ENCODE measurements around the gene LCN1.
"Not testable (repeated sequence)": the region's sequence is repeated elsewhere in the genome, so short reads cannot be mapped to it uniquely, and the experiment has no call there.

LCN1 gene

GRCh38 chr9:135524130-135524861, 3.1 kb downstream of the LCN1 start:
- DNase-seq, result no peak

DNA sequence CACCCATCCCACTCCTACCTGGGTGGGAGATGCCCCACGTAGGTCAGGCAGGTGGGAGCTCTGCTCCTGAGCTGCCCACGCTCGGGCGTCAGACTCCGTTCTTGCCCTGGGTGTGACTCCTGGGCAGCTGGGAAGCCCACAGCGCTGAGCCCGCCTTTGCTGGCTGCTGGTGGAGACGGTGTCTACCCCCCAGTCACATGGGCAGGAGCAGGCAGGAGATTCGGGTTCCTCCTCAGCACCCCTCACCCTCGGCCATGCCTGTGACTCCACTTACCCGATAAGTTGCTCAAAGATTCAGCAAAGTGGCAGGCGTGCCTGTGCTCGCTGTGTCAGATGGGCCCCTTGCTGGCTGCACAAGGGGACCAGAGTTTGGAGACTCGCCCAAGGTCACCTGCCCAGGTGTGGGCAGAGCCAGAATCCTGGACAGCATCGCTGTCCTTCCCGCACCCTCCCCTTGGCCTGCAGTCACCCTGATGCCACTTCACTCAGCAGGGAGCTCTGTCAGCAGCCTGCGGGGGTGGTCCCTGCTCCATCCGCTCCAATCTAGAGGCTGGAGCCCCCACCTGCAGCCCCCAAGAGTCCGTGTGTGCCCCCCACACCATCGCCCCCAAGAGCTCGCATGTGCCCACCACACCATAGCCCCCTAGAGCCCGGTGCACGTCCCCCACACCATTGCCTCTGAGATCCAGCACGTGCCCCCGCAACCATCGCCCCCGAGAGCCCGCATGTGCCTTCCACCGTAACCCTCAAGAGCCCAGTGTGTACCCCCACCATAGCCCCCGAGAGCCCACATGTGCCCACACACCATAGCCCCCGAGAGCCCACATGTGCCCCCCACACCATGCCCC, 4.2 kb downstream of the LCN1 start:
- no peak for DNase-seq

DNA sequence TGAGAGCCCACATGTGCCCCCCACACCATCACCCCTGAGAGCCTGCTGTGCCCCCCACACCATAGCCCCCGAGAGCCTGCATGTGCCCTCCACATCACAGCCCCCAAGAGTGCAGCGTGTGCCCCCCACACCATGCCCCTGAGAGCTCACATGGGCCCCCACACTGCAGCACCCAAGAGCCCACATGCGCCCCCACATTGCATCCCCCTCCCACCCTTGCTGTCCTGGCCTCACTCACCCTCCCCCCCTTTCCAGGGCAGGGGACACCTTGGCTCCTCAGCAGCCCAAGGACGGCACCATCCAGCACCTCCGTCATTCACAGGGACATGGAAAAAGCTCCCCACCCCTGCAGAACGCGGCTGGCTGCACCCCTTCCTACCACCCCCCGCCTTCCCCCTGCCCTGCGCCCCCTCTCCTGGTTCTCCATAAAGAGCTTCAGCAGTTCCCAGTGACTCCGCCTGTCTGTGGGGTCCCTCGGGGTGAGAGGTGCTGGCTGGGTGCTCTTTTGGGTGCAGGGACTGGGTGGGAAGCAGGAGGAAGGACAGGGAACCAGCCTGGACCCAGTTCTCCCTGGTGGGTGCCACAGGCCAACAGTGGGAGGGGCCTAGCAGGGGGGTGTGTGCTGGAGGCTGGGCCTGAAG, 5.0 kb downstream of the LCN1 start:
- no peak for DNase-seq

GRCh38 chr9:135526730-135527571, 5.7 kb downstream of the LCN1 start:
- no peak for DNase-seq

- DNase-seq, result not testable (repeated sequence)
Measured at GRCh38 chr9:135528842-135529435, 7.7 kb downstream of the LCN1 start.

DNA sequence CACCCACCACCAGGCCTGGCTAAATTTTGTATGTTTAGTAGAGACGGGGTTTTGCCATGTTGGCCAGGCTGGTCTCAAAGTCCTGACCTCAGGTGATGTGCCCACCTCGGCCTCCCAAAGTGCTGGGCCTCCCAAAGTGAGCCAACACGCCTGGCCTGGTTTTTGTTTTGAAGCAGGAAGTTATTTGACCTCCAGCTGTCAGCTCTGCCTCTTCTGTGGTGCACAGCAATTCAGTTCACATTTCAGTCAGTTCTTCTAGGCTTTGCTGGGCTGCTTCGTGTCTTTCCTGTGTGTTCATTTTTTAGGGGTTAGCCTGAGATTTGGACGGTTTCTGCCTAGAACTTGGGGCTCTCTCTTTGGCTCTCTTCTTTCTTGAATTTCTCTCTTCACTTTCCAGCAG, 8.9 kb downstream of the LCN1 start:
- no peak for DNase-seq

DNA sequence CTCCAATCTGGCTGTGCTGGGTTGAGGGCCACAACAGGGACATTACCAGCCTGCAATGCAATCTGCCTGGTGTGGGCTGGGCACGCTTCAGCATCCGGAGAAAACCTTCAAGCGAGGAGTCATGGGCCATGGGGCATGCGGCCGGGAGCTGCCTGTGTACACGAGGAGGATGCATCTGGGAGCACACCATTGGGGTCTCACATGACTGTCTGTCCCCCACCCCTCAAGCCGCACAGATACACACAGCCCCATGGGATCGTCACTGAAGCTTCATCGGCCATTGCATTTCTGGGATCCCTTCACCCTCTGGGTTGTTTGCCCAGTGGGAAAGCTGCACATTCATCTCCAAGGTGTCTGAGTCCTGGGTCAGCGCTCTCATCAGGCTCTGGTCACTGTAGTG, 9.9 kb downstream of the LCN1 start:
- no peak for DNase-seq

DNA sequence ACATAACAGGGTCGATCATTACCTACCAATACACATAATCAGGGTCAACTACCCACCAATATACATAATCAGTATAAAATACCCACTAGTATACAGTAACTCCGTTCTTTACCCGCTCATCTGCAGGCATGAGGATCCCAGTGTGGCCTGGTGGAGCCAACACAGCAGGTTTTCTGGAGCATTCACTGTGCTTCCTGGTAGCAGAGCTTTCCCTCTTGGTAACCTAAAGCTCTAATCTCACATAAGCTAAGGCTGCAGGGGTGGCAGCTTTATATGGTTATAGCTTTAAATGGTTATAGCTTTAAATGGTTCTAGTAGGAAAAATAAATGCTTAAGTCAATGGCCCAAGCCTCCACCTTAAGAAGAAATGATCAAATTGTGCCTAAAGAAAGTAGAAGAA, 11.9 kb downstream of the LCN1 start:
- no peak for DNase-seq

DNA sequence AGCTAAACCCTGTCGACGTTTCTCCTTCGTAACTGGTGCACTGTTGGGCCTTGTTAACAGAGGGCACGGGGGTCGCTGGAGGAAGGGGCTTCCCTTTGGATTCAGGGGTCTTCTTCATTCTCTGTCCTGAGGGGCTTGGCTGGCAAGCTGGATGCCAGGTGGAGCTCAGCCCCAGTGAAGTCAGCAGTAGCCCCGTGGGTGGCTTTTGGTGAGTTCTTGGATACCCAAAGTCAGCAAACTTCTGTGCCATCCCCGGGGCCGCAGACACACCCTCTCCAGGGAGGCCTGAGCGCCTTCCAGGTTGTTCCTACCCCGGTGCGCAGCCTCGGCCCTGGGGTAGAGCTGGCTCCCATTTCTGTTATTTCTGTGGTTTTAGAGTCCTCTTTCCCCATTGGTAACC, 12.4 kb downstream of the LCN1 start:
- no peak for DNase-seq

- DNase-seq, result not testable (repeated sequence)
Measured at GRCh38 chr9:135534192-135534711, 13.0 kb downstream of the LCN1 start.

- DNase-seq, result not testable (repeated sequence)
Measured at GRCh38 chr9:135534826-135535225, 13.6 kb downstream of the LCN1 start.

DNA sequence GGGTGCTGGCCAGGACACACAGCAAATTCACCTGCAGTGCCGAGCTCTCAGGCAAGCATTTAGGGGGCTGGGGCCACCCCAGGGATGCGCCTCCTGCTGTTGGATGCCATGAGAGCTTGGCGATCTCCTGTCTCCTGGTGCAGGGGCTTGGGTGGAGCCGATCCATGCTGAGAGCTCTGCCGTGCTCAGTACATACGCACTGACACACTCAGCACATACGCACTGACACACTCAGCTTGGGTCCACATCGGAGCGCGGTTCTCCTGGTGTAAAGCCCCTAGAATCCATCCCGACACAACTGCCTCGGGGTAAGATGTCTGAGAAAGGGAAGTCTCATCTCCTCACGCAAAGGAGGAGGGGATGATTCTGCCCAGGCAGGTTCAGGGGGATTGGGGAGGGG, 14.4 kb downstream of the LCN1 start:
- not testable (repeated sequence) for DNase-seq

DNA sequence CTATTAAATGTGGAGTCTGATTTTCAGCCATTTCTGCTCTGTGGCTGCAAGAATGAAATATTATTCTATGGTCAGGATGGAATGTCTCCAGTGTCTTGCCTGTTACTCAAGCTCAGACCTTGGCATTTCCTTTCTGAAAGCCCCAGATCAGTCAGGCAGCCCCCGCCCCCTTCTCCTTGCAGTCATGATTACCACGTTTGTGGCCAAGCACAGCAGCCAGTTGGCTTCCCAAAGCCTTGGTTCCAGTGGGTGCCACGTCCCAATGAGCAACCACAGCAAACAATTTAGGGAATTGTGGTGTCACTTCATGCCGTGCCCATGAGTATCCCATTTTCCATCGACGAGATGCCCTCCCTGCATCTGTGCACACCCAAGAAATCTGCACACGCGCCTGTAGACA, 15.0 kb downstream of the LCN1 start:
- DNase-seq, result peak; percentile 65

- not testable (repeated sequence) for DNase-seq
Measured at GRCh38 chr9:135543262-135543894, 22.1 kb downstream of the LCN1 start.

- DNase-seq, result no peak
Measured at GRCh38 chr9:135544981-135545635, 23.9 kb downstream of the LCN1 start.

- not testable (repeated sequence) for DNase-seq
Measured at GRCh38 chr9:135545646-135546176, 24.5 kb downstream of the LCN1 start, which contains the start of gene OBP2A. Gene OBP2A, plus strand, starts transcription at chr9:135546126. Its CDS starts 55 bp downstream, at chr9:135546181.

- not testable (repeated sequence) for DNase-seq
Measured at GRCh38 chr9:135546792-135547617, 25.8 kb downstream of the LCN1 start.

- no peak for DNase-seq
Measured at GRCh38 chr9:135547756-135548736, 26.8 kb downstream of the LCN1 start.
